HG03064 (cell line): ENCODE results near the gene KLF5.

ENCODE experiments used
- ATAC-seq: cut with Tn5 transposase; IDR thresholded peaks from one replicate; pipeline ENCODE4 v1.9.1; 2021; ENCODE audit warnings: low read depth; ENCODE audit not compliant: unreplicated experiment

KLF5 gene

GRCh38 chr13:73119612-73120011 lies 60.8 kb downstream of the KLF5 start:
- ATAC-seq: no peak
